HepG2 (cell line): ENCODE data around the gene ZNF454. TPM values are rescaled to one million over a fixed set of nuclear protein-coding genes. Genes with fewer than 3 reads are reported as not detected.

Source experiments
- AHR ChIP-seq: IDR thresholded peaks from 2 replicates; pipeline ENCODE4 v1.6.1; 2018; ENCODE audit warnings: missing genetic modification reagents, missing compliant biosample characterization
- CAMTA2 ChIP-seq: sonication (generic); formaldehyde crosslinking; IDR thresholded peaks from 2 replicates; pipeline ENCODE4 v1.4.0; 2020; ENCODE audit warnings: mild to moderate bottlenecking, missing genetic modification reagents, borderline replicate concordance
- CBFB ChIP-seq: sonication (generic); formaldehyde crosslinking; IDR thresholded peaks from 2 replicates; pipeline ENCODE4 v1.4.0; 2020; ENCODE audit warnings: missing genetic modification reagents
- CENPBD1 ChIP-seq: sonication (generic); formaldehyde crosslinking; IDR thresholded peaks from 2 replicates; pipeline ENCODE4 v1.8.0; 2022; ENCODE audit warnings: missing genetic modification reagents, low read depth, mild to moderate bottlenecking, borderline replicate concordance
- EHMT2 ChIP-seq: fragments of 200-600 bp; sonication (generic); IDR thresholded peaks from 2 replicates; pipeline ENCODE4 v1.7.0; 2017; ENCODE audit warnings: antibody characterized with exemption, low read depth, low read length, borderline replicate concordance
- FUBP1 ChIP-seq: sonication (generic); formaldehyde crosslinking; IDR thresholded peaks from 2 replicates; pipeline ENCODE4 v1.5.1; 2020; ENCODE audit warnings: missing genetic modification reagents, mild to moderate bottlenecking, borderline replicate concordance
- HHEX ChIP-seq: IDR thresholded peaks from 2 replicates; pipeline ENCODE4 v1.6.1; 2016; ENCODE audit warnings: control low read depth
- HOXA9 ChIP-seq: sonication (generic); formaldehyde crosslinking; IDR thresholded peaks from 2 replicates; pipeline ENCODE4 v1.8.1; 2022; ENCODE audit warnings: missing genetic modification reagents, mild to moderate bottlenecking, moderate library complexity, borderline replicate concordance
- KLF12 ChIP-seq: sonication (generic); formaldehyde crosslinking; IDR thresholded peaks from 2 replicates; pipeline ENCODE4 v1.4.0; 2020; ENCODE audit warnings: missing genetic modification reagents, borderline replicate concordance
- MLXIP ChIP-seq: sonication (generic); formaldehyde crosslinking; IDR thresholded peaks from 2 replicates; pipeline ENCODE4 v1.9.0; 2021; ENCODE audit warnings: missing genetic modification reagents, borderline replicate concordance
- PAWR ChIP-seq: sonication (generic); formaldehyde crosslinking; IDR thresholded peaks from 2 replicates; pipeline ENCODE4 v1.4.0; 2020; ENCODE audit warnings: missing genetic modification reagents, mild to moderate bottlenecking, borderline replicate concordance
- PHF21A ChIP-seq: sonication (generic); formaldehyde crosslinking; IDR thresholded peaks from 2 replicates; pipeline ENCODE4 v1.5.0; 2020; ENCODE audit warnings: mild to moderate bottlenecking, missing genetic modification reagents
- RELA ChIP-seq: sonication (generic); formaldehyde crosslinking; IDR thresholded peaks from 2 replicates; pipeline ENCODE4 v1.4.0; 2020; ENCODE audit warnings: missing genetic modification reagents
- ZBTB2 ChIP-seq: sonication (generic); formaldehyde crosslinking; IDR thresholded peaks from 2 replicates; pipeline ENCODE4 v1.8.0; 2022; ENCODE audit warnings: low read depth, missing genetic modification reagents
- ZBTB44 ChIP-seq: sonication (generic); formaldehyde crosslinking; IDR thresholded peaks from 2 replicates; pipeline ENCODE4 v1.4.0; 2020; ENCODE audit warnings: missing genetic modification reagents
- ZNF17 ChIP-seq: sonication (generic); formaldehyde crosslinking; IDR thresholded peaks from 2 replicates; pipeline ENCODE4 v1.5.0; 2020; ENCODE audit warnings: mild to moderate bottlenecking, missing genetic modification reagents
- ZNF839 ChIP-seq: sonication (generic); formaldehyde crosslinking; IDR thresholded peaks from 2 replicates; pipeline ENCODE4 v1.4.0; 2020; ENCODE audit warnings: missing genetic modification reagents, mild to moderate bottlenecking, borderline replicate concordance
- polyA plus RNA-seq, 8 experiments: library from polyadenylated mRNA; depleted of rRNA in 3 of 8; stranded (reverse) in 7 of 8; unstranded in 1 of 8; fragments of >200 nt; fragmentation: Illumina TruSeq in 4 of 8; extraction: Trizol in 4 of 8; gene quantifications; 2 replicates each; pipeline versions ENCODE4 v1.2.1 to v1.2.3, GENCODE V29; 2011 to 2016; ENCODE audit warnings: low read depth in 4 of 8, missing spikeins in 1 of 8, mixed read lengths in 1 of 8; ENCODE audit not compliant: insufficient read depth in 1 of 8
- total RNA-seq, 5 experiments: library from RNA; depleted of rRNA; stranded (reverse); fragments of >200 nt; fragmentation: Illumina TruSeq; extraction: Trizol; gene quantifications; 2 replicates each; pipeline ENCODE4 v1.2.3, GENCODE V29; 2016; ENCODE audit warnings: low read depth in 1 of 5

Gene ZNF454
- total and polyA plus RNA-seq, 2 of the 13 experiments (the other 11 are each of a cell fraction or from before 2014, with no cell fraction given) = 0.16 TPM; not detected in 1

GRCh38 chr5:178895615-178896571, 45.1 kb upstream of the ZNF454 start, which contains the start of gene ZFP2 (continued):
- TF ChIP-seq KLF12 (CRISPR knock-in tag) (peak; percentile 48; the same call in 1 of the 2 replicates), MLXIP (CRISPR knock-in tag) (no peak), ZBTB2 (CRISPR knock-in tag) (no peak), PAWR (CRISPR knock-in tag) (no peak), PHF21A (CRISPR knock-in tag) (no peak), CBFB (no peak), EHMT2 (no peak), CENPBD1 (CRISPR knock-in tag) (no peak), HOXA9 (CRISPR knock-in tag) (no peak), ZNF839 (CRISPR knock-in tag) (no peak), ZNF17 (CRISPR knock-in tag) (no peak), ZBTB44 (CRISPR knock-in tag) (no peak), FUBP1 (no peak), RELA (CRISPR knock-in tag) (no peak), CAMTA2 (CRISPR knock-in tag) (no peak), HHEX (CRISPR knock-in tag) (no peak), AHR (no peak)
